BJ (cell line): Measurements from ENCODE around the gene PPFIA3. TPM values are rescaled to one million over a fixed set of nuclear protein-coding genes. Genes with fewer than 3 reads are reported as not detected.

ENCODE experiments used
- CTCF ChIA-PET: fragments of 350-600 bp; formaldehyde crosslinking; extraction: SDS; loops from one replicate; lab custom pipeline; 2021; ENCODE audit warnings: antibody characterized with exemption, inconsistent platforms; lab: Yijun Ruan, JAX
- POLR2A ChIA-PET: fragments of 300-600 bp; sonication (Branson Sonifier 250); formaldehyde crosslinking; extraction: SDS; loops from one replicate; lab custom pipeline; 2021; ENCODE audit warnings: antibody characterized with exemption; lab: Charles Lee
- DNase-seq: peaks from one replicate; pipeline ENCODE4 v3.0.0-alpha.2; 2011; ENCODE audit warnings: low read depth
- H3K27me3 ChIP-seq: 2 replicates; pipeline ENCODE4 v1.6.0; 2011; ENCODE audit warnings: low read length; ENCODE audit not compliant: control insufficient read depth, insufficient read depth
- H3K36me3 ChIP-seq: 2 replicates; pipeline ENCODE4 v1.5.1; 2011; ENCODE audit warnings: low read length; ENCODE audit not compliant: control insufficient read depth, insufficient read depth
- H3K4me3 ChIP-seq: 2 replicates; pipeline ENCODE4 v1.5.1; 2011; ENCODE audit warnings: low read depth, mild to moderate bottlenecking, control low read depth, low read length
- CTCF ChIP-seq: IDR thresholded peaks from 2 replicates; pipeline ENCODE4 v1.5.1; 2011; ENCODE audit warnings: low read depth, mild to moderate bottlenecking, control low read depth, inconsistent platforms, low read length, moderate library complexity; ENCODE audit not compliant: insufficient read depth
- polyA plus RNA-seq: library from polyadenylated mRNA; depleted of rRNA; stranded (reverse); fragments of >200 nt; gene quantifications from 2 replicates; pipeline ENCODE4 v1.2.3, GENCODE V29; 2011

PPFIA3 gene
- polyA plus RNA-seq, 1 experiment = 1.4 TPM

DNA sequence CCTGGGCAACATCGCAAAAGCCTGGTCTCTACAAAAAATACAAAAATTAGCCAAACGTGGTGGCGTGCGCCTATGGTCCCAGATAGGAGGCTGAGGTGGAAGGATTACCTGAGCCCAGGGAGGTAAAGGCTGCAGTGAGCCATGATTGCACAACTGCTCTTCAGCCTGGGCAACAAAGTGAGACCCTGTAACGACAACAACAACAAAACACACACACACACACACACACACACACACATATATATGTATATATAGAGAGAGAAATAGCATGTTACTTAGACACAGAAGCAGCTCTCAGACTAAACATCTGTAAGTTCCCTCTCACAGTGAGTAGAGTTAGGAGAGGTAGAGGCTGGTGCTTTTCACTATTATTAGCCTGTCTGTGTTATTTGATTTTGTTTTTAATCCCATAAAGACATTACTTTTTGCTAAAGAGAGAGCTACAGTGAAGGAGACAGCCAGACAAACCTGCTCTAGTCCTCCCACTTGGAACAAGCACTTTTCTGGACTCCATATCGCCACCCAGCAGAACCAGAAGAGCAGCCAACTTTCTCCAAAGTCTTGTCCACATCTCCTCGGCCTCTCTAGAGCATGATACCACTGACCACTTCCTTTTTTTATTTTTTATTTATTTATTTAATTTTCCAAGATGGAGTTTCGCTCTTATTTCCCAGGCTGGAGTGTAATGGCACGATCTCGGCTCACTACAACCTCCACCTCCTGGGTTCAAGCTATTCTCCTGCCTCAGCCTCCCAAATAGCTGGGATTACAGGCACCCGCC is 7.9 kb upstream of the PPFIA3 start:
- no peaks in the 10 kb centered on the region for H3K27me3 ChIP-seq
- no peak for DNase-seq
- no peak overlapping the region for H3K4me3 ChIP-seq
- ChIA-PET POLR2A (no interaction called here), CTCF (interaction anchor here (1.3 to 4.9 kb wide), 4 partner anchors 13 to 97 kb away, joined by 3 to 34 read pairs (median 3); no protein-coding TSS in a partner anchor)
- H3K36me3 ChIP-seq = peaks cover 17% of the 10 kb centered on the region
- no peak for TF ChIP-seq CTCF

DNA sequence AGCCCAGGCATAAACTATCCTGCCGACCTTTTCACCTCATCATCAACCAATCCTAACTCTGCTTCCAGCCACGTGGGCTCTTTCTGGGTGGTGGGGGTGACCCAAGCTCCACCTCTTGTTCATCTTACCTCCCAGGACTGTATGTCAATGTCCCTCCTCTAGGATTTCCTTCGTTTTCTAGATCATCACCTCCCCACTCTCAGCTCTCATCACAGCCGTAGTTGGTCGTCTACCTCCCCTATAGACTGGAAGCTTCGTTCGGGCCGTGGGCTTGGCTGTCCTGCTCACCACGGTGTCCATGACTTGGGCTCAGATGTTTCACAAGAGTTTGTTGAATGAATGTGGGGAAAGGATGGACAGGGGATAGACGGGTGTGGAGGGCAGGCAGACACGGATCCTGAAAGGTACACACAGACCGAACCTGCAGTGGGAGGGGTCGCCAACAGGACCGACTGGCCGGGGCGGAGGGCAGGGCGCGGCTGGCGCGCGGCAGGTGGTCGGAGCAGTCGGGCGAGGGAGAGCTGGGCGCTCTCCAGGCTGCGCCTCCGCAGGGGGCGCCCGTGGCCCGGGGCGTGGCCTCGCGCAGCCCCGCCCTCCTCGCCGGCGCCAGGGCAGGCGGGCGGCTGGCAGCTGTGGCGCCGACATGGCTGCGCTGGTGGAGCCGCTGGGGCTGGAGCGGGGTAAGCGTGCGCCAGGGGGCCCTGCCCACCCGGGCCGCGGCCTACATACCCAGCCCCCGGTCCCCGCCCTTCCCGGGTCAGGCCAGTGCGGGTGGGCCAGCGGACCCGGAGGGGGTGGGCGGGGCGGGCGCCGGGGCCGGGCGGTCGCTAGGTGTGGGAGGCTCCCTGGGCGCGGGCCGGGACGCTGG is 5.3 kb upstream of the PPFIA3 start, which contains the start of gene LIN7B:
Gene LIN7B (plus strand): TSS at position 609 of the 868 bp plus-strand sequence. CDS start 35 bp downstream, at position 644.
- ChIA-PET POLR2A (interaction anchor here (0.6 kb wide), 1 partner anchor 16 kb away, joined by 4 read pairs; no protein-coding TSS in a partner anchor), CTCF (interaction anchor here (0.6 to 2.7 kb wide), 16 partner anchors 8 to 94 kb away, joined by 3 to 21 read pairs (median 4); partner anchors contain the start of gene HRC)
- Histone ChIP-seq H3K27me3 (no peaks in the 10 kb centered on the region), H3K4me3 (peak within 1 kb of the TSS; percentile 90), H3K36me3 (0 out of 2 replicates have a peak, but pooled peaks cover 2% of the 10 kb centered on the region)
- TF ChIP-seq CTCF = peak; percentile 19; the same call in 1 of the 2 replicates
- no peak for DNase-seq

GRCh38 chr19:49114630-49115363 is 4.5 kb upstream of the PPFIA3 start:
- Histone ChIP-seq H3K36me3 (no peaks in the 10 kb centered on the region), H3K27me3 (no peaks in the 10 kb centered on the region), H3K4me3 (peak overlapping the region; percentile 90)
- CTCF ChIA-PET = interaction anchor here (0.6 to 2.7 kb wide), 15 partner anchors 9 to 93 kb away, joined by 3 to 21 read pairs (median 3); partner anchors contain the start of gene HRC
- TF ChIP-seq CTCF = no peak
- no peak for DNase-seq
- POLR2A ChIA-PET = interaction anchor here (0.6 kb wide), 1 partner anchor 17 kb away, joined by 4 read pairs; no protein-coding TSS in a partner anchor

DNA sequence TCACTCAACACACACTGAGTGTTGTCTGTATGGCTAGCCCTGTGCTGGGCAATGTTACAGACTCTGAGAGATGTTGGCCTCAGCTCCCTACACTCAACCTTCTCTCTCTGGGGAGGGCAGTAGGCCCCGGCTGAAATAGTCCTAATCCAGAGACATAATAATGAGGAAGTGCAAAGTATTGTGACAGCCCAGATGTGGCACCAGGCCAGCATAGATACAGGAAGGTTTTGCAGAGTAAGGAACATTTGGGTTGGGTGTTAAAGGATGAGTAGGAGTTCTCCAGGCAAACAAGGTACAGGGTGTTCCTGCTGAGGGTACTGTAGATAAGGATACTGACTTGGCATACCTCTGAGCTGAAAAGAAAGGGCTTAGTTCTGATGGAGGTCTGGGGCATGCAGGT is 2.8 kb upstream of the PPFIA3 start:
- TF ChIP-seq CTCF = no peak
- DNase-seq = no peak
- CTCF ChIA-PET = interaction anchor here (1.0 to 1.4 kb wide), 4 partner anchors 11 to 108 kb away, joined by 3 to 4 read pairs (median 4); no protein-coding TSS in a partner anchor
- no peak overlapping the region for H3K4me3 ChIP-seq
- H3K27me3 ChIP-seq = peaks cover 4% of the 10 kb centered on the region; the same call in 1 of the 2 replicates
- H3K36me3 ChIP-seq = no peaks in the 10 kb centered on the region
- POLR2A ChIA-PET = no interaction called here
